Spleen (tissue), 11 donors: Measurements from ENCODE around the gene NRG3. TPM values are rescaled to one million over a fixed set of nuclear protein-coding genes. Genes with fewer than 3 reads are reported as not detected.

ENCODE experiments used
- DNase-seq: peaks from one replicate; pipeline ENCODE4 v3.0.0-alpha.2; 2020
- H3K27ac ChIP-seq, 8 donors: fragments of 200-600 bp; sonication (generic) in 7 of 8; 1 replicate in 4 of 8; 2 replicates in 4 of 8; pipeline versions ENCODE4 v1.5.0 to v1.8.0; 2016 to 2021; ENCODE audit warnings: inconsistent platforms in 4 of 8, mild to moderate bottlenecking in 4 of 8, moderate library complexity in 1 of 8
- H3K27me3 ChIP-seq, 7 donors: fragments of 200-600 bp; sonication (generic) in 6 of 7; replicated peaks in 1 of 7; 1 replicate in 4 of 7; 2 replicates in 3 of 7; pipeline versions ENCODE4 v1.5.0 to v1.8.0; 2016 to 2021; ENCODE audit warnings: inconsistent platforms in 3 of 7, mild to moderate bottlenecking in 1 of 7
- H3K36me3 ChIP-seq, 6 donors: fragments of 200-600 bp; sonication (generic) in 5 of 6; 1 replicate in 4 of 6; 2 replicates in 2 of 6; pipeline versions ENCODE4 v1.5.0 to v1.8.0; 2016 to 2021; ENCODE audit warnings: inconsistent platforms in 2 of 6
- H3K4me1 ChIP-seq, 6 donors: fragments of 200-600 bp; sonication (generic) in 5 of 6; 1 replicate in 3 of 6; 2 replicates in 3 of 6; pipeline versions ENCODE4 v1.5.0 to v1.8.0; 2016 to 2021; ENCODE audit warnings: inconsistent platforms in 3 of 6
- H3K4me3 ChIP-seq, 8 donors: fragments of 200-600 bp; sonication (generic) in 7 of 8; 1 replicate in 4 of 8; 2 replicates in 4 of 8; pipeline versions ENCODE4 v1.5.0 to v1.8.0; 2016 to 2021; ENCODE audit warnings: inconsistent platforms in 4 of 8, mild to moderate bottlenecking in 4 of 8, moderate library complexity in 2 of 8
- H3K9me3 ChIP-seq, 8 donors: fragments of 200-600 bp; sonication (generic) in 7 of 8; 1 replicate in 4 of 8; 2 replicates in 4 of 8; pipeline versions ENCODE4 v1.5.0 to v1.8.0; 2016 to 2021; ENCODE audit warnings: inconsistent platforms in 4 of 8
- CTCF ChIP-seq, 11 experiments: fragments of 200-600 bp in 7 of 11; fragments of 450-650 bp in 4 of 11; sonication (generic) in 4 of 11; IDR thresholded peaks in 8 of 11; conservative IDR thresholded peaks in 3 of 11; 1 replicate in 7 of 11; 2 replicates in 4 of 11; pipeline versions ENCODE4 v1.4.0 to v1.8.0; 2016 to 2021; ENCODE audit warnings: antibody characterized with exemption in 11 of 11, inconsistent platforms in 4 of 11, mild to moderate bottlenecking in 1 of 11
- POLR2A ChIP-seq, 3 donors: fragments of 450-650 bp; IDR thresholded peaks; one replicate each; pipeline ENCODE4 v1.5.1; 2017; ENCODE audit warnings: antibody characterized with exemption in 3 of 3, mild to moderate bottlenecking in 1 of 3
- POLR2AphosphoS5 ChIP-seq, 3 donors: sonication (generic); formaldehyde crosslinking; IDR thresholded peaks; one replicate each; pipeline ENCODE4 v1.5.1; 2017; ENCODE audit warnings: antibody characterized with exemption in 3 of 3
- WGBS, 5 donors: extraction: QIAGEN DNeasy Blood & Tissue Kit in 3 of 5; methylation state at CpG; one replicate each; pipeline versions ENCODE4 v1.1.5 to v1.1.7; 2013 to 2018; 5-methylcytosine and 5-hydroxymethylcytosine counted together
- intact Hi-C: fragments of 100-400 bp; cut with DNase I; formaldehyde crosslinking; loops from one replicate; pipeline ENCODE4 v1.15.0; 2023; ENCODE audit warnings: low total_unique reads
- polyA plus RNA-seq, 3 donors: library from polyadenylated mRNA; stranded (reverse); fragments of 200-250 nt; gene quantifications; one replicate each; pipeline ENCODE4 v1.2.1, GENCODE V29; 2013
- total RNA-seq, 7 donors: library from RNA; depleted of rRNA in 3 of 7; stranded (reverse); fragments of >200 nt in 3 of 7; fragmentation: NEBNext Ultra II Directional in 4 of 7; extraction: Animal tissue kit (Norgen Biotek cat#: 25700) in 4 of 7; gene quantifications; one replicate each; pipeline versions ENCODE4 v1.1.0 to v1.2.1, GENCODE V29; 2016 to 2021
- donor health status: healthy with polysubstance abuse.
- donor health status: DM: no; HTN: no; CAD: no; lungs with moderate emphysema.
- donor health status: DM: no; HTN: no; CAD: no.
- donor health status: Bipolar disorder and iron deficiency.
- donor health status: healthy.
- donor health status: DM: no; HTN: no; CAD: no.
- donor health status: DM: yes; HTN: yes; CAD: no.

The NRG3 gene
- total and polyA plus RNA-seq, 10 donors, result 0.10 to 0.22 (median 0.21) TPM; not detected in 7

DNA sequence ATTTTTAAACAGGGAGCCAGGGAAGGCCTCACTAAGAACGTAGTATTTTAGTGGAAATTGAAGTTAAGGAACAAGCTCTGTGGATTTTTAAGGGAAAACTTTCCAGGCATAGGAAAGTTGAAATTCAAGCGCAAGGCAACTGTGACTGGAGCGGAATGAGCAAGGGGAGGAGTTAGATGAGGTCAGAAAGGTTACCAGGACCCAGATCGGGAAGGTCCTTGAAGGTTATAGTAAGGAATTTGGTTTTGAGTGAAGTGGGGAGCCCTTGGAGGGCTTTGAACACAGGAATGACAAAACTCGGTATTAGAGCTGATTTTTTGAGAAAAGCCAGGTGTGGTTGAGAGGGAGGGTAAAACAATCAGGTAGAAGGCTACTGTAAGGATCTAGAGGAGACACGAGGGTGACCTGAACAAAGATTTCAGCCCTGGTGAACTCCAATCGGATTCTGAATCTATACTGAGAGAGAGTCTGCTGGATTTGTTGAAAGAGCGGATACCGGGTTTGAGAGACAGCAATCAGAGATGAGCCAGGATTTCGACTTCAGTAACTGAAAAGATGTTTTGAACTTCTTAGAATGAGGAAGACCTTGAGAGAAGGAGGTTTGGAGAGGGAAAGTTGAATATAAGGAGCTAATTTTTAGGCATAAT lies 1013.9 kb downstream of the NRG3 start:
- Histone ChIP-seq H3K9me3 (peaks cover 0 to 7% (median 0%) of the 10 kb centered on the region in 8 donors), H3K36me3 (no peaks in the 10 kb centered on the region), H3K27me3 (no peaks in the 10 kb centered on the region), H3K4me3 (no peak overlapping the region), H3K27ac (no peak overlapping the region), H3K4me1 (no peaks in the 10 kb centered on the region)
- 46 to 61% (median 57%) methylated on average over 10 of the region's 10 CpGs for WGBS, 5 donors
- TF ChIP-seq CTCF (IDR thresholded peaks at IDR 0.05 in 8 of 11, conservative IDR thresholded peaks at IDR 0.05 in 3 of 11) (no peak), POLR2AphosphoS5 (IDR thresholded peaks at IDR 0.05) (no peak), POLR2A (IDR thresholded peaks at IDR 0.05) (no peak)
- no peak for DNase-seq
- intact Hi-C loops, result no loop called here

DNA sequence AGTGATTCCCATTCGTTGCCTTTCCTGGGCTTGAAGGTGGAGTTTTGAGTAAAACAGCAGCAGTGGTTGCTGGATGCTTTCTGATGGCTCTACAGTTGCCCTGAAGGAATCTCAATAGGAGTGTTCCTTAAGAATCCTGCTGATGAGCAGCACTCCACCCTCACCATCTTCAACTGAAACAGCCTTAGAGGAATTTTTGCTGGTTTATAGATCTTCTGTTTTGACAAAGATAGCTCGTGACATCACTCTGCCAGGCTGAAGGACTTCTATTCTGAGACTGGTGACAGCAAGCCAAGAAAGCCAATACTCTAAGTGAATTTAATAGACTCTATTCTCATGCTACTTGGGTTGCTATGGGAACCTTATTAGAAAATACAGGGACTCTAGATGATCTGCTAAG lies 1014.7 kb downstream of the NRG3 start:
- Histone ChIP-seq H3K4me3 (no peak overlapping the region), H3K9me3 (peaks cover 0 to 7% (median 0%) of the 10 kb centered on the region in 8 donors), H3K27me3 (no peaks in the 10 kb centered on the region), H3K27ac (no peak overlapping the region), H3K36me3 (no peaks in the 10 kb centered on the region), H3K4me1 (no peaks in the 10 kb centered on the region)
- WGBS, 5 donors, result 40 to 57% (median 51%) methylated on average over 2 of the region's 2 CpGs
- intact Hi-C loops, result no loop called here
- TF ChIP-seq POLR2AphosphoS5 (IDR thresholded peaks at IDR 0.05), result no peak
- no peak for DNase-seq

DNA sequence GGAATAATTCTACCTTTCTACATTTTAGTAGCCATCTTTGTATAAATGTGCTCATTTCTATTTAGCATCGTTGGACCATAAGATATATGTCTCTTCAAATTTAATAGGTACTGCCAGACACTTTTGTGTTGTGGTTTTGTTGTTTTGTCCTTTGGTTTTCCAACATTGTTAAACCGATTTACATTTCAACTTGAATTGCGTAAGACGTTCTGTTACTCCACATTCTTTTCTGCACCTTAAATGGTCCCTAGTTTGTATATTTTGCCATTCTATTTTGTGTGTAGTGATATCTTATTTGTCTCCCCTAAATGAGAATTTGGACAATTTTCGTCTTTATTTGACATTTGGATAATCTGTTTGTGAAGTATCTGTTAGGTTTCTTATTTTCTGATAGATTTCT lies 1015.6 kb downstream of the NRG3 start:
- H3K9me3 ChIP-seq, result peaks cover 0 to 10% (median under 1%) of the 10 kb centered on the region in 8 donors
- H3K27ac ChIP-seq, result no peak overlapping the region
- no peaks in the 10 kb centered on the region for H3K36me3 ChIP-seq
- no peak for DNase-seq
- WGBS, 5 donors, result 75 to 88% (median 81%) methylated on average over 5 of the region's 5 CpGs
- intact Hi-C loops, result no loop called here
- no peak overlapping the region for H3K4me3 ChIP-seq
- TF ChIP-seq POLR2A (IDR thresholded peaks at IDR 0.05), result no peak
- TF ChIP-seq POLR2AphosphoS5 (IDR thresholded peaks at IDR 0.05), result no peak
- no peak for TF ChIP-seq CTCF (IDR thresholded peaks at IDR 0.05 in 8 of 11, conservative IDR thresholded peaks at IDR 0.05 in 3 of 11)
- H3K4me1 ChIP-seq, result no peaks in the 10 kb centered on the region
- no peaks in the 10 kb centered on the region for H3K27me3 ChIP-seq

DNA sequence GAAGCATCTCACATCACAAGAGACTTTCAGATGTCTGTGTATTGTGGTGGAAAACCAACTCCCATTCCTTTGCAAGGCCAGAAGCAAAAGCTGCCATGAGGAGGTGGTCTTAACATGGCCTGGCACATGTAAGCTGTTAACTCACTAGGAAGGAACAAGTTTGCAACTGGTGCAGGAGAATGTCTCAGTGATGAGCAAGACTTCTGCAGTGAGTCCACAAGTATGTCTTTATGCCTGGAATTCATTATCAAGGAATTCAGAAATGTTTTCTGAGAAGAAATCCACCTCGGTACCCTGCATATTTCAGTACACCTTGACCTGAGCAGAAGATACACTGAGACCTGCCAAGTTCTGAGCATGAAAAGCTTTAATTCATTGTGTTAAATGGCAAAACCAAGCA lies 1033.1 kb downstream of the NRG3 start:
- TF ChIP-seq POLR2A (IDR thresholded peaks at IDR 0.05) (no peak), POLR2AphosphoS5 (IDR thresholded peaks at IDR 0.05) (no peak), CTCF (IDR thresholded peaks at IDR 0.05 in 8 of 11, conservative IDR thresholded peaks at IDR 0.05 in 3 of 11) (no peak)
- WGBS, 5 donors, result 88 to 100% (median 89%) methylated on average over 1 of the region's 1 CpG
- intact Hi-C loops, result no loop called here
- no peak overlapping the region for H3K27ac ChIP-seq
- no peaks in the 10 kb centered on the region for H3K4me1 ChIP-seq
- no peak for DNase-seq
- H3K36me3 ChIP-seq, result no peaks in the 10 kb centered on the region
- H3K27me3 ChIP-seq, result no peaks in the 10 kb centered on the region
- H3K4me3 ChIP-seq, result no peak overlapping the region
- peaks cover 0 to 4% (median 0%) of the 10 kb centered on the region in 8 donors for H3K9me3 ChIP-seq
